ENCODE measurements around the gene CCDC185.
"Not testable (repeated sequence)": the region's sequence is repeated elsewhere in the genome, so short reads cannot be mapped to it uniquely, and the experiment has no call there.

Gene CCDC185

GRCh38 chr1:223363856-223364684 lies 29.1 kb upstream of the CCDC185 start, which contains the start of gene SUSD4:
Gene SUSD4, minus strand, starts transcription at chr1:223364176. Its CDS starts 751 bp downstream, at chr1:223363425.
- TF ChIP-seq GATA1 (IDR thresholded peaks at IDR 0.05; ENCODE audit: low read depth, low read length) (no peak), POLR2A (IDR thresholded peaks at IDR 0.05; ENCODE audit: low read length) (no peak)
- DNase-seq = peak in 1 of 2 experiments; percentile 22

GRCh38 chr1:223364685-223365382 lies 28.4 kb upstream of the CCDC185 start:
- no peak for DNase-seq
- TF ChIP-seq POLR2A (IDR thresholded peaks at IDR 0.05; ENCODE audit: low read length) (no peak), GATA1 (IDR thresholded peaks at IDR 0.05; ENCODE audit: low read depth, low read length) (no peak)

- no peak for DNase-seq
- TF ChIP-seq GATA1 (IDR thresholded peaks at IDR 0.05; ENCODE audit: low read depth, low read length) (no peak), POLR2A (IDR thresholded peaks at IDR 0.05; ENCODE audit: low read length) (no peak)
Observed at GRCh38 chr1:223374064-223374610, 19.1 kb upstream of the CCDC185 start.

- TF ChIP-seq GATA1 (IDR thresholded peaks at IDR 0.05; ENCODE audit: low read depth, low read length) (no peak), POLR2A (IDR thresholded peaks at IDR 0.05; ENCODE audit: low read length) (no peak)
- no peak for DNase-seq
Observed at GRCh38 chr1:223378754-223379153, 14.5 kb upstream of the CCDC185 start.

GRCh38 chr1:223386013-223386412 lies 7.2 kb upstream of the CCDC185 start:
- no peak for TF ChIP-seq GATA1 (IDR thresholded peaks at IDR 0.05; ENCODE audit: low read depth, low read length)
- TF ChIP-seq POLR2A (IDR thresholded peaks at IDR 0.05; ENCODE audit: low read length) = no peak
- DNase-seq = no peak

GRCh38 chr1:223390618-223391017 lies 2.6 kb upstream of the CCDC185 start:
- TF ChIP-seq GATA1 (IDR thresholded peaks at IDR 0.05; ENCODE audit: low read depth, low read length) (no peak), POLR2A (IDR thresholded peaks at IDR 0.05; ENCODE audit: low read length) (no peak)

GRCh38 chr1:223394242-223394641 lies 1.0 kb downstream of the CCDC185 start:
- DNase-seq = no peak
- no peak for TF ChIP-seq POLR2A (IDR thresholded peaks at IDR 0.05; ENCODE audit: low read length)
- no peak for TF ChIP-seq GATA1 (IDR thresholded peaks at IDR 0.05; ENCODE audit: low read depth, low read length)

More at GRCh38 chr1:223390618-223391017, 2.6 kb upstream of the CCDC185 start:
- DNase-seq = no peak

- no peak for DNase-seq
- no peak for TF ChIP-seq GATA1 (IDR thresholded peaks at IDR 0.05; ENCODE audit: low read depth, low read length)
- TF ChIP-seq POLR2A (IDR thresholded peaks at IDR 0.05; ENCODE audit: low read length) = no peak
Observed at GRCh38 chr1:223394706-223395105, 1.5 kb downstream of the CCDC185 start.

GRCh38 chr1:223399393-223399792 lies 6.2 kb downstream of the CCDC185 start:
- not testable (repeated sequence) for DNase-seq

GRCh38 chr1:223401873-223402789 lies 8.9 kb downstream of the CCDC185 start:
- DNase-seq = peak; percentile 10 to 53

GRCh38 chr1:223402790-223403142 lies 9.6 kb downstream of the CCDC185 start:
- no peak for TF ChIP-seq GATA1 (IDR thresholded peaks at IDR 0.05; ENCODE audit: low read depth, low read length)
- no peak for TF ChIP-seq POLR2A (IDR thresholded peaks at IDR 0.05; ENCODE audit: low read length)
- no peak for DNase-seq

More at GRCh38 chr1:223401873-223402789, 8.9 kb downstream of the CCDC185 start:
- TF ChIP-seq GATA1 (IDR thresholded peaks at IDR 0.05; ENCODE audit: low read depth, low read length) = no peak
- TF ChIP-seq POLR2A (IDR thresholded peaks at IDR 0.05; ENCODE audit: low read length) = no peak

GRCh38 chr1:223403184-223403815 lies 10.1 kb downstream of the CCDC185 start:
- TF ChIP-seq GATA1 (IDR thresholded peaks at IDR 0.05; ENCODE audit: low read depth, low read length) = no peak
- TF ChIP-seq POLR2A (IDR thresholded peaks at IDR 0.05; ENCODE audit: low read length) = no peak
- peak in 1 of 2 experiments; percentile 46 for DNase-seq

- TF ChIP-seq POLR2A (IDR thresholded peaks at IDR 0.05; ENCODE audit: low read length) (no peak), GATA1 (IDR thresholded peaks at IDR 0.05; ENCODE audit: low read depth, low read length) (no peak)
- DNase-seq = no peak
Observed at GRCh38 chr1:223405507-223405906, 12.3 kb downstream of the CCDC185 start.

All from erythroblast (primary cell).